ENCODE results near the gene SIGLEC12.

DNA sequence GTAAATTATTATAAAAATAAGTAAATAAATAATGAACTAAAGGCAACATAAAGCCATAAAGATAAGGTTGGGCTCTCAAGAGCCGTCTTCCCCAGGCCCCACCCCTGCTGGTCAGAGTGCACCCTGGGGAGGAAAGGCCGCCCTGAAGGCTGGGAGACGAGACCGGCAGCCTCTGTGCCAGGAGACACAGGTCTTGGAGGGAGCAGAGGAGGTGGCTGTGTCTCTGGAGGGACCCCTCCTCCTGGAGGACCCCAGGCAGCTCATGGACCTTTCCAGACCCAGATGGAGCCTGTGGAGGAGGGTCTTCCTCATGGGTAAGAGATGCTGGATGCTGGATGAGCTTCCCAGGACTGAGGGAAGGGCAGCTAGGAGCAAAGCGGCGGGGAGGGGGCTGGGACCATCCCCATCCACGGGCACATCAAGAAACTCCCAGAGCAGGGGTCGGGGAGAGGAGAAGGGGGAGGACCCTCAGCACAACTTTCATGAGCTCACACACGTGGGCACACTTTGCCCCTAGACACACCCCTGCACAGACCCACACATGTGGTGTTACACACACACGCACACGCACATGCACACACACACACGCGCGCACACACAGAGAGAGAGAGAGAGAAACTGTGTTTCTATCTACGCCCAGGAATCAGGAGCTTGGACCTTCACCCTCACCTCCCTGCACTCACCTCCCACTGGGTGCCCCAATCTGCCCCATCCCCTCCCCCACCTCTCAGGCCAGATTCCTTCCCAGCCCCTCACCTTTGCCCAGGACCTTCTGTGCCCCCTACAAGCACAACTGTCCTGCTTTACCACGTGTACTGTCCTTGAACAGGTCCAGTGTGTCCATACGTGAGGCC is 23.0 kb downstream of the SIGLEC12 start, which contains the start of gene CEACAM18:
- TF ChIP-seq POLR2A (IDR thresholded peaks at IDR 0.05) = no peak
- TF ChIP-seq, protein P1, sequence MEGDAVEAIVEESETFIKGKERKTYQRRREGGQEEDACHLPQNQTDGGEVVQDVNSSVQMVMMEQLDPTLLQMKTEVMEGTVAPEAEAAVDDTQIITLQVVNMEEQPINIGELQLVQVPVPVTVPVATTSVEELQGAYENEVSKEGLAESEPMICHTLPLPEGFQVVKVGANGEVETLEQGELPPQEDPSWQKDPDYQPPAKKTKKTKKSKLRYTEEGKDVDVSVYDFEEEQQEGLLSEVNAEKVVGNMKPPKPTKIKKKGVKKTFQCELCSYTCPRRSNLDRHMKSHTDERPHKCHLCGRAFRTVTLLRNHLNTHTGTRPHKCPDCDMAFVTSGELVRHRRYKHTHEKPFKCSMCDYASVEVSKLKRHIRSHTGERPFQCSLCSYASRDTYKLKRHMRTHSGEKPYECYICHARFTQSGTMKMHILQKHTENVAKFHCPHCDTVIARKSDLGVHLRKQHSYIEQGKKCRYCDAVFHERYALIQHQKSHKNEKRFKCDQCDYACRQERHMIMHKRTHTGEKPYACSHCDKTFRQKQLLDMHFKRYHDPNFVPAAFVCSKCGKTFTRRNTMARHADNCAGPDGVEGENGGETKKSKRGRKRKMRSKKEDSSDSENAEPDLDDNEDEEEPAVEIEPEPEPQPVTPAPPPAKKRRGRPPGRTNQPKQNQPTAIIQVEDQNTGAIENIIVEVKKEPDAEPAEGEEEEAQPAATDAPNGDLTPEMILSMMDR (IDR thresholded peaks at IDR 0.05) = no peak
- no peak for TF ChIP-seq EP300 (IDR thresholded peaks at IDR 0.05)
- TF ChIP-seq POLR2AphosphoS5 (IDR thresholded peaks at IDR 0.05) = no peak

All from gastroesophageal sphincter (tissue), 3 donors.